Measurements from ENCODE around the gene UBL5.
"Not testable (repeated sequence)": the region's sequence is repeated elsewhere in the genome, so short reads cannot be mapped to it uniquely, and the experiment has no call there.

The UBL5 gene

DNA sequence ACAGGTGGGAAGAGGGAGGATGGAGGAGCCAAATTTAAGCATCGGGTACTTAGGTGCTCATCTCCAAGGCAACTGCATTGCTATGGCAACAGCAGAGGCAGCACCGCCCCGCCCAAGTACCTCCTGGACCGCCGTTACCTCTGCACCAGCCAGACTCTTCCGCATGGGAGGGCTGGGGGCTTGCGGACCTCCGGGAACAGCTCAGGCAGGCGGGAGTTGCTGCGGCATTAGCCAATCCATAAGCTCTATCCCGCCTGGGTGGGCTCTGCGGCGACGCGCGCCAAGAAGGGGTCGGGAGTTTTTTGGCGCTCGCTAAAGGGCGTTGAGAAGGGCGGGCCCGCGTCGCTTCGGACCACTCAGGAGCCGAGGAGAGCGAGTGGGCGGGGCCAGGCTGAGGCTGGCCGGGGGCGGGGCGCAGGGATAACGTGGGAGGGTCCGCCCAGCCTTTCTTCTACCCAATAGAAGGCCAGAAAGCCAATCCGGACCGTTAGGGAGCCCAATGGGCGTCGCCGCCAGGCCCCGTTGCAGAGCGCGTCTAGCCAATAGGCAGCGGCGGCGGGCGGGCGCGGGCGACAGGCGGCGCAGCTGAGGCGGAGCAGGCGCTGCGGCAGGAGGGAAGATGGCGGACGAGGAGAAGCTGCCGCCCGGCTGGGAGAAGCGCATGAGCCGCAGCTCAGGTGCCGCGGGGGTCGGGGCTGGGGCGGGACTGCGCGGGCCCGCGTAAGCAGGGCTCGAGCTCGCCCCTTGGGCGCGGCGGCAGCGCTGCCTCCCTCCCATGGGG is 7.2 kb downstream of the UBL5 start, which contains the start of gene PIN1:
TSS of gene PIN1 (plus strand) at position 593 of the 781 bp plus-strand sequence. CDS start at position 620, 27 bp downstream.
- peak; percentile 99 for DNase-seq (ENCODE audit: low read depth, low spot score)
- peak; percentile 46 for TF ChIP-seq CTCF (IDR thresholded peaks at IDR 0.05; ENCODE audit: low read depth, low read length)
- peak within 1 kb of the TSS; percentile 86 for H3K4me3 ChIP-seq (ENCODE audit: low read depth, low read length)
- in situ Hi-C loops (cut with HindIII; ENCODE audit: low sequenced_read_pairs) = no loop called here

GRCh38 chr19:9835507-9835949 is 7.8 kb downstream of the UBL5 start:
- TF ChIP-seq CTCF (IDR thresholded peaks at IDR 0.05; ENCODE audit: low read depth, low read length) = no peak
- in situ Hi-C loops (cut with HindIII; ENCODE audit: low sequenced_read_pairs) = no loop called here
- peak overlapping the region; percentile 86 for H3K4me3 ChIP-seq (ENCODE audit: low read depth, low read length)
- DNase-seq (ENCODE audit: low read depth, low spot score) = no peak

DNA sequence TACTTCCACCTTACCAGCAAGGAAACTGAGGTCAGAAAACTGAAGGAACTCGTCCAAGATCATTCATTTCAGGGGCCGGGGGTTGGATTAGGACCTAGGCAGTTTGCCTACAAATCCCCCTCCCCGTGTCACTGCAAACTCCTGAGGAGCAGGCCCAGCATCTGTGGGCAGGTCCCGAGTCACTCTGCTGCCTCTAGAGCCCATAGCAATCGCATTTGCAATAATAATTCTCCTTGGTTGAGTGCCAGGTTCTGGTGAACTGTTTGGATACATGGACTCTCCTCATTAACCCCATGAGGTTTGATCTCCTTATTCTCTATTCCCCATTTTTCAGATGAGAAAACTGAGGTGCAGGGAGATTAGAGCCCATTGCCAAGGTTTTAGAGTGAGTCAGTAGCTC is 8.3 kb downstream of the UBL5 start:
- in situ Hi-C loops (cut with HindIII; ENCODE audit: low sequenced_read_pairs) = no loop called here

GRCh38 chr19:9838324-9838723 is 10.6 kb downstream of the UBL5 start:
- in situ Hi-C loops (cut with HindIII; ENCODE audit: low sequenced_read_pairs) = no loop called here
- TF ChIP-seq CTCF (IDR thresholded peaks at IDR 0.05; ENCODE audit: low read depth, low read length) = no peak
- no peak for DNase-seq (ENCODE audit: low read depth, low spot score)
- no peak overlapping the region for H3K4me3 ChIP-seq (ENCODE audit: low read depth, low read length)

More for the DNA sequence above, 8.3 kb downstream of the UBL5 start:
- peak; percentile 22 for DNase-seq (ENCODE audit: low read depth, low spot score)
- TF ChIP-seq CTCF (IDR thresholded peaks at IDR 0.05; ENCODE audit: low read depth, low read length) = no peak
- H3K4me3 ChIP-seq (ENCODE audit: low read depth, low read length) = peak overlapping the region; percentile 86

DNA sequence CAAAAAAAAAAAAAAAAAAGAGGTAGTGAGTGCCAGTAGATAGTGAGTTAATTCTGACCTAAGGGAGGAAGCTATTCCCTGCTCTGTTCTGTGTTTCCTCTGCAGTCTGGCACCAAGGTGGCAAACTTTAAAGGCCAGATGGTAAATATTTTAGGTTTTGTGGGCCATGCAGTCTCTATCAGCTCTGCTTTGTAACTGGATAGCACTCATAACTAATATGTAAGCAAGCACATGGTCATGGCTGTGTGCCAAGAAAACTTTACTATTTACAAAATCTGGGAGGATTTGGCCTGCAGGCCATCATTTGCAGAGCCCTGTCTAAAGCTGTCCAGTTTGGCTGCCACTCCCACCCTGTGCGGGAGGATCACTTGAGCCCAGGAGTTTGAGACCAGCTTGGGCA is 11.7 kb downstream of the UBL5 start:
- no peak for DNase-seq (ENCODE audit: low read depth, low spot score)
- H3K4me3 ChIP-seq (ENCODE audit: low read depth, low read length) = no peak overlapping the region
- in situ Hi-C loops (cut with HindIII; ENCODE audit: low sequenced_read_pairs) = no loop called here
- no peak for TF ChIP-seq CTCF (IDR thresholded peaks at IDR 0.05; ENCODE audit: low read depth, low read length)

GRCh38 chr19:9842834-9843625 is 15.3 kb downstream of the UBL5 start:
- TF ChIP-seq CTCF (IDR thresholded peaks at IDR 0.05; ENCODE audit: low read depth, low read length) = no peak
- in situ Hi-C loops (cut with HindIII; ENCODE audit: low sequenced_read_pairs) = no loop called here
- no peak for DNase-seq (ENCODE audit: low read depth, low spot score)
- no peak overlapping the region for H3K4me3 ChIP-seq (ENCODE audit: low read depth, low read length)

DNA sequence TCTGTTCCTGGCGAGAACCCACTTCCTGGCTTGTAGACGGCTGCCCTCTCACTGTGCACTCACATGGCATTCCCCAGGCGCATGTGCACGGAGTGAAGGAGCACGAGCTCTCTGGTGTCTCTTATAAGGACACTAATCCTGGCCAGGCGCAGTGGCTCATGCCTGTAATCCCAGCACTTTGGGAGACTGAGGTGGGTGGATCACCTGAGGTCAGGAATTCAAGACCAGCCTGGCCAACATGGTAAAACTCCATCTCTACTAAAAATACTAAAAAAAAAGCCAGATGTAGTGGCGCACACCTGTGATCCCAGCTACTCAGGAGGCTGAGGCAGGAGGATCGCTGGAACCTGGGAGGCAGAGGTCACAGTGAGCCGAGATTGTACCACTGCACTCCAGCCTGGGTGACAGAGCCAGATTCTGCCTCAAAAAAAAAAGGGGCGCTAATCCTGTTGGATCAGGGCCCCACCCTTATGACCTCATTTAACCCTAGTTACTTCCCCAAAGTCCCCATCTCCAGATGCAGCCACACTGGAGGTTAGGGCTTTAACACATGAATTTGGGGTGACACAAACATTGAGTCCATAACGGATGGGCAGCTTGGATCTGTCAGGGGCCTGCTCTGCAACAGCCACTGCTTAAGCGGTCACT is 16.0 kb downstream of the UBL5 start:
- in situ Hi-C loops (cut with HindIII; ENCODE audit: low sequenced_read_pairs); H3K4me3 ChIP-seq (ENCODE audit: low read depth, low read length); DNase-seq (ENCODE audit: low read depth, low spot score): not testable (repeated sequence)
